HG02970 (cell line): Measurements from ENCODE around the gene PGS1.

Source experiments
- ATAC-seq: cut with Tn5 transposase; IDR thresholded peaks from one replicate; pipeline ENCODE4 v1.9.1; 2021; ENCODE audit warnings: mild to moderate bottlenecking, moderate library complexity, moderate number of reproducible peaks; ENCODE audit not compliant: unreplicated experiment, low FRiP score

Gene PGS1

DNA sequence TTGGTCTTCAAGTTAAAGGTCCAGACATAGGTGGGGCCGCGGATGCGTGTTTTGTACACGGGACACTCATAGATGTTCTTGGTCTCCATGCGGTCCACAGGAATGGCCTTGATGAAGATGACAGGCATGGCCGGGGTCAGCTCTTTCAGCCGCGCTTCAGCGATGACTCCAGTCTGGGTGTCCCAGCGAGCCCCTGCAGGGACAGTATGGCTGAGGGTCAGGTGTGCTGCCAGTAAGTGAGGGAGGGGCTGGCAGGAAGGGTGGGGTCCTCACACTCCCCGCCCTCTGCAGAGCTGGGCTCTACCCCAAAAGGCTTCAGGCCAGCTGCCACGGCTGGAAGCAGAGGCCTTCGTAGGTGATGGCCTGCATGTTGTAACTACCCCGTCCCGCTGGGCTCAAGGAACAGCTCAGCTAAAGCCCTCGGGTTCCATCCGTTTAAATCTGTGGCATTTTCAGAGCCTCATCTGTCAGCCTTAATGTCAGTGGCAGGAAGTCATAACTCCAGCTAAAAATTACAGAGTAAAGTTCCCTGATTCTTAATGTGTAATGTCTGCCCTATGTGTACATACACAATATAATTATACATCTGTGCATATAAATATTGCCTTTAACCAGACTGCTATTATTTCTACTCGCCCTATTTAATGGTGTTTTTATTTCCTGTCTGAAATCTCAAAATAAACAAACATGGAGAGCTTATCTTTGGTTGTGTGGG is 45.7 kb downstream of the PGS1 start:
- no peak for ATAC-seq

DNA sequence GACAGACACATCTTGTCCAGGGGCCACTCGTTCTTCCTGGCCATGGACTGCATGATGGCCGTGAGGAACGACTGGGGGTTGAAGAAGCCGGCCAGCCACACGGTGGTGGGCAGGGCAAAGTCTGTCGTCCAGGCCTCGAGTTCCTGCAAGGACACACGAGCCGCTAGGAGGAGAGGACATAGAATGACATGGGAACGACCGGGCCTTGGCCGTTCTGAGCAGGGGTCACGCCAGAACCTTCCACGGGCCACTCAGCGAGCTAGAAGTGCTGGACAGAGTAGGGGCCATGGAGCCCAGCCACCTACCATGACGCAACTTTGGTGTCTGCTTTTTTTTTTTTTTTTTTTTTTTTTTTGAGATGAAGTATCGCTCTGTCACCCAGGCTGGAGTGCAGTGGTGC is 47.0 kb downstream of the PGS1 start:
- ATAC-seq, result no peak

DNA sequence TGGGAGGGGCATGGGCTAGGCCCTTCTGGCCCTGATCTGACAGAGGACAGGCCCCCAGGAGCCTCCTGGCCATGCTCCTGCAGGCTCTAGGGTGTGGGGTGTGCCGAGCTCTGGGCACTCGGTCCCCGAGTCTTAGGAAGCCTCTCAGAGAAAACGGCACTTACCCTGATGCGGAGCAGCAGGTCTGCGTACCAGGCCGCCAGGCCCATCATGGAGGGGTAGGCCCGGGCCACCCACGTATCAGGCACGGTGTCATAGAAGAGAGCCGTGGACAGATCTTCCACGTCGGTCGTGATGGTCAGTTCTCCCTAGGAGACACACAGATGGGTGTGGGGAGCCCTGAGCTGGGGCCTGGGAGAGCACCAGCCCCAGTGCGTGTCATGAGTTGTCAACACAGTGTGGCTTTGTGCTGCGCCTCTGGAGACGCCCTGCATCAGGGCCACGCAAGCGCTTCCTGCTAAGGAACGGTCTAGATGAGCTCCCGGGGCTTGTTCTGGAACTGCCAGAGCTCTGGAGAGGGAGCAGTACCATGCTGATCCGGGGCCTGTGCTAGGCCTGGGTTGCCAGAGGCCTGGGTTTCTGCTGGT is 47.9 kb downstream of the PGS1 start:
- ATAC-seq, result no peak

DNA sequence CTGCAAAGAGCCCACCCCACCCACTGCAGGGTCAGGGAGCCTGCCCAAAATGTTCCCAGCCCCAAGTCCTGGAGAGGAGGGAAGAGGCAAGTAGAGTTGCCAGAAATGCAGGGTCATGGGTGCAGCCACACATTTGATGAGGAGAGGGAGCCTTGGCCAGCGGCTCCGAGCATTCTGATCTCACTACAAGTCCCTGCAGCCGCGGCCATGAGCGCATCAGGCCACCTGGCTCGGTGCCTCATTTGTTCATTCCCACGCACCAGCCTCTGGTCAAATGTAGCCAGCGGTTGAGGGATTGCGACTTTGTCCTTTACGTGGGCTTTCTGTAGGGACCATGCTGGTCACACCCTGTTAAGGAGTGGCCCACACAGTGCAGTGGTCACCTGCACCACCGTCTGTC is 48.7 kb downstream of the PGS1 start:
- ATAC-seq, result no peak

DNA sequence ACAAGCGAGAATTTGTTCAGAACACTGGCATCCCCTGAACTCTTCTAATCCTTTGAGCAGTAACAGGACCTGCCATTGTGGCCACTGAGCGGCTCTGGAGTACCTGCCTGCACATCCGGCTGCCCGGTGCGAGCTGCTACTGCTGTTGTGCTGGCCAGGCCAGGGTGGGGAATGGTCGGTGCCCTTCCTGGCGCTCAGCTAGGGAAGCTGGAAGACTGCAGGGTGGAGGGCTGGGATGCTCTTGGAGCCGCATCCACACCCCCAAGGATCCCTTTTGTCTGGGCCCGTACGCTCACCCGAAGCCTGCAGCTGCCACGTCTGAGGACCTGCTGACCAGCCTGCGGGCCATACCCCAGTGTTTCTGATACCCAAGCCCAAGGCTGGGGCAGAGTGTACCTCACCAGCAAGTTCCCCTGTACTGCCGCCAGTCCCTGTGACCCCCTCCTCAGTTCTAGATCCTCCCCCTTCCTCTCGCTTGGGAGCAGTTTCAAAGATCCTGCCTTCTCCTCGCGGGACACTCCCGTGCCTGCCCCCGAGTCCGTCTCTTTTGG is 49.7 kb downstream of the PGS1 start:
- no peak for ATAC-seq

DNA sequence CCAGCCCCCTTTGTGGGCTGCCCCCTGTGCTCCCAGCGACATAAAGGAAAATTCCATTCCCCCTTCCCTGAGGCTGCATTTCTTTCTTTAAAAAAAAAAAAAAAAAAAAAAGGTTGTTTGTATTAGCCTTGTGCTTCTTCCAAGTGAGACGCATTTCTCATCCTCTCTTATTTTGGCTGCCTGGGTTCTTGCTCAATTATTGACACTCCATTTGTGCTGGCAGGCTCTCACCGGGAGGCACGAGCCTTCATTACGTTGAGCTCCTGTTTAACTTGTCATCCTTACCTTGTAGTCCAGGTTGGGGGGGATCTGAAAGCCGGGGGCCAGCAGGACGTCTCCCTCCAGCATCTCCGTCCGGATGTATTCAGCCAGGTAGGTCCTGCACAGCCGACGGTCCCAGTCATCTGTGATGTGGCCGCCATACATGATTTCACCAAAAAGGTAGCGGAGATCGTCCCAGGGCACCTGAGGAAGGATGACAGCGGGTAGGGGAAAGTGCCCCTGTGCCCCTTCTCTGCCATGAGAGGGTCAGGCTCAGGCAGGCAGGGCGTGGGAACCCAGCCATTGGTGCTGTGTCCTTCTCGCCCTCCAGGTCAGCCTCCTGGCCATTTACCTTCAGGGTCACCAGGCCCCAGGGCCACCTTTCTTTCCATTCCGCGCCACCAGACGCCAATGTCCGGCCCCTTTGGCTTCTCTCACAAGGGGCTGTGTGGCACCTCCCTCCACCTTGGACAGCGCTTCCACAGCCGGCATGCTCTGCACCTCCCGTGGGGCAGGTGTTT is 50.6 kb downstream of the PGS1 start:
- ATAC-seq, result no peak

DNA sequence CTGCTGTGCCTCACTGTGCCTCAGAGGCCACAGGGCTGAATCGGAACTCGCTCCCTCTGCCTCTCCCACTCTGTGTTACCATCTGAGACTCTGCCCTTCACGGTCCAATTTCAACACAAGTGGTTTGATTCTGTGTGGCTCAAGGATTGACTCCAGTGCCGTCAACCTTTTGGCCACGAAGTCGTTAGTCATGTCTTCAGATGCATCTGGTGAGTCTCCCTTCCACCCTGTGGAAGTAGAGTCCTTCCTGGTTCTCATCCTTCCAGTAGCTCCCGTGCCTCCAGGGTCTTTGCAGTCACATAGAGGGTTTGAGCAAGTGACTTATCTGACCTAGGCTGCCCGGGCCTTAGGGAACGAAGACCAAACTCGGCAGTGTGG is 51.2 kb downstream of the PGS1 start:
- ATAC-seq, result no peak

DNA sequence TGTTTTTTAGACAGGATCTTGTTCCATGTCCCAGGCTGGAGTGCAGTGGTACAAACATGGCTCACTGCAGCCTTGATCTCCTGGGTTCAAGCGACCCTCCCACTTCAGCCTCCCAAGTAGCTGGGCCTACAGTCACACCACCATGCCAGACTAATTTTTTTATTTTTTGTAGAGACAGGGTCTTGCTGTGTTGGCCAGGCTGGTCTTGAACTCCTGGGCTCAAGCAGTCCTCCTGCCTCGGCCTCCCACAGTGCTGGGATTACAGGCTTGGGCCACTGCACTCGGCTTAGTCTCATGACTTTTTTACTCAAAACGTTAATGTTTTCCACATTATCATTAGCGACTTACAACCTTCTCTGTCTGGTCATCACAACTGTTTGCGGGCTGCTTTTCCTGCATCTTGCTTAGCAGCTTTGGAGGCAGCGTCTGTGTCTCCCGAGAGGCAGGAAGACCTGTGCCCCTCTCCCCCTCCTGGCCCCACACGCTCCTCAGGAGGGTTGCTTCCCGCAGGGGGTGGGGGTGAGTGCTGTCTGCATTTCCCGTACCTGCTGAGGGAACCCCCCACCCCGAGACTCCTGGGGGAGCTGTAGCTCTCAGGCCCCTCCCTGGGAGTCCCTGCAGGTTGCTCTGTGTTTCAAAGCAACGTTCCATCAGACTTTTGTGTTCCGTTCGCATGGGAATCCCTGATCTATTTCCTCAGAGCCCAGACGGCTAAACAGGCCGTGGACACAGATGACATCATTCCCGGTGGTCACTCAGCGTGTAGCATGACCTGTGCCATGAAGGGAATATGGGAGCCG is 52.6 kb downstream of the PGS1 start:
- no peak for ATAC-seq

DNA sequence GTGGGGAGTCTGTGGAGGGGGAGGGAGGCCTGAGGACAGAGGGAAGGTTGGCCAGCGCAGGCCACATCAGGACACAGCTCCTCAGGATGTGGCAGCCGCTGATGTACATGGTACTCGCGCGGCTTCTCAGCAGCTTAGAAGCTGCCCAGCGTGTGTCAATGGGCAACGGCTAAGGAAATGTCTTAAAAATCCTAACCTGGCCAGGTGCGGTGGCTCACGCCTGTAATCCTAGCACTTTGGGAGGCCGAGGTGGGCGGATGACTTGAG is 53.2 kb downstream of the PGS1 start:
- ATAC-seq, result no peak

DNA sequence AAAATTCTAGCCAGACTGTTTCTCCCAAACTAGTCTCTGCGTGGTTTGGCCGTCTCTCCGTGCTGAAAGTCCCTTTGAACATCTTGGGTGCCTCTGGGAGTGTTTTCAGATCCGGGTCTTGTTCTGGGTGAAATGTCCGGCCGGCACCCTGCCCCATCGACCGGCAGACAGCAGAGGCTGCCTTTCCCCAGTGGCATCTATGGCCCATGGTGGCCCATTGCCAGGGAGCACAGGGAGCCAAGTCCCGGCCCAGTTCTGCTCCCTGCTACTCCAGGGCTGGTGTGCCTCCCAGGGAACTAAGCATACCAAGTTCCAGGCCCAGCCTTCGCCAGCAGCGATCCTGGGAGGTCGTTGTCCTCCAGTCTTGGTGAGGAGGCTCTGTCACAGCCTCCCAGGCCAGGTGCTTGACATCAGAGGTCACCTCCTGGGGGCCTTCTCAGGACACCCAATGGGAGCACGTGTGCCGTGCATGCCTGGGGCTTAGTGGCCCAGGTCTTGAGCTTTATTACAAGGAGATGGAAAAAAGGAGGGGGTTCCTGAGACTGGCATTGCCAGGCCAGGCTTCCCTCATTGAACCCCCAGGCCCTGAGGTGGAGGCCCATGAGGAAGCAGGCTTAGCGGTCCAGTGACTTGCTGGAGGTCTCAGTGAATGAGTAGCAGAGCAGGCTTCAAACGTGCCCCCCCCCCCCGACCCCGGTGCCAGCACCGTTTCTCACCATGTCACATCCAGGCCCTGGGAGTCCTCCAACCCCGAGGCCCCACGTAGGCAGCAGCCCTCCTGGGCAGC is 54.0 kb downstream of the PGS1 start:
- no peak for ATAC-seq

DNA sequence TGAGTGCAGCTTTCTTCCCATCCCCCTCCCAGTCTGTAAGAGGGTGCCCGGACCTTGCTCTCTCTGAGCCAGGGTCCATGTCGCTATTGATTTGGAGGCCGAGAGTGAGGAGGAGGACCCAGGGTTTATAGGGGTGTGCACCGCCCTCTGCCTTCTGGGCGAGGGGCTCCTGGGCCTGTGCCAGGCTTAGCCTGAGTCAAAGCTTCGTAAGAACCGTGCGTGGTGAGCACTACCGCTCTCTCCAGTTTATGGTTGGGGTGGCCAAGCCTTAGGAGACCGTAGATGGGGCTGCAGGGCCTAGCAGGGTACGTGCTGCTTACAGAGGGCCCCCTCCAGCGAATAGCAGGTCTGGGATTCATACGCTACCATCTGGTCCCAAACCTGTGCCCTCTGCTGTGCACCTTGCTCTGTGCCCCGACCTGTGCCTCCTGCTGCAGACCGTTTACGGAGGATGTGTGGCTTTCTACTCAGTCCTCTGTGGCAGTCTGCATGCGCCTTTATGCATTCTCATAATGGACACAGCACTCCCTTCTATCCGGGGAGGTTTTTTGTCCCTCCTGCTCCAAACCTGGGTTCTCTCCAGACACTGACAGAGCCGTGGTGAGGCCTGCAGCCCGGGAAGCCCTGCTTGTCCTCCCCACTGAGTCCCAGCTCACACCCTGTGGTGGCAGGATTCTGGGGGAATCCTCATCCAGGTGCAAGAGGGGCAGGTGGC is 54.7 kb downstream of the PGS1 start:
- no peak for ATAC-seq

DNA sequence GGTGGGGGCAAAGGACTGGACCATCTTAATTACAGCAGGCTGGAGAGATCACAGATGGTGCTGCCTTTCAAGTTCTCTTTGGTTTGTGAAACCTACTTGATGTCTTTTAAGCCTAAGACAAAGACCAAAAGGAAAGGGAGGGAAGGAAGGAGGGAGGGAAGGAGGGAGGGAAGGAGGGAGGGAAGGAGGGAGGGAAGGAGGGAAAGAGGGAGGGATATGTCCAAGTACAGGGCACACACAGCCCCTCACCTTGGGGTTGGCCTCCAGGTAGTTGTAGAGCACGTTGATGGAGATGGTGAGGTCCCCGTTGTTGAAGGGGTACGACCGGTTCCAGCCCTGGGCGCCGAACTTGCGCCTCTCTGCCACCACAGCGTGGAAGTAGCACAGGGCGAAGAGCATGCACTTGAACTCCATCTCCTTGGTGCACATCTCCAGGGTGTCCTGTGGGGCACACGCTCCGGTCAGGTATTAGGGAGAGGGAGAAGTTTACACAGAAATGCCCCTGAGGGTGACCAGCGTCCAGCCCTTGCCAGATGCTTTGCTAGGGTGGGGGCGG is 55.4 kb downstream of the PGS1 start:
- no peak for ATAC-seq

DNA sequence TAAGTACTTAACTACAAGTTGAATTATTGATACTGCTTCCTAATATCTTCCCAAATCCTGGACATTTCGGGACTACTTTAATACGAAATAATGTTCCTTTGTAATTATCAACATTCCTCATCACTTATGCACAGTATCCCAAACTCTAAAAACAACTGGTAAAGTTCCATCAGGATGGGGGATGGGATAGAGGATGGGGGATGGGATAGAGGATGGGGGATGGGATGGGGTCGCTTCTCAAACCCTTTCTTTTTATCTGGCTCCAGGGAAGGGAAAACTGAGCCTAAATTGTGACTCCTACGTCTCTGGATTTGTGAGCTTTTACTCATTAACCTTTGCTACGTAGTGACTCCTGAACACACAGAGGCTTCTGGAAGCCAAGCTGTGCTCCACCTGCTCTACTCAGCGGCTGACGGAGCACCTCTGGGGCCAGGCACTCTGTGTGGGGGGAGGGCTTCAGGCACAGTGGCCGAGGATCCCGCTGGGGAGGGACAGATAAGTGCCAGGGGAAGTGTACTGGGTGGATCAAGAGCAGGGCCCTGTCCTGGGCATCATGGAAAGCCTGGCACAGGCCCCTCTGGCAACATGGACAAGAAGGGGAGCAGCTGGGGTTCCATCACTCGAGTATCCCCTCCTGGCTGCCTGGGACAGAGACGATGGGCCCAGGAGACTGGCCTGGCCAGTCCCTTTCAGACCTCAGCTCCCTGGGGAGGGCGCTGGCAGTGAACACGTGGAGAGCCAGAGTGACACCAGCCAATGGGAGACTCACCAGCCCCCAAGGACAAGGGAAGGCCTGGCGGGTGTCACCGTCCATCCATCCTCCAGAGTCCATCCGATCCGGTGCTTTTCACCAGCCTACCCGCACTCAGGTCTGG is 56.2 kb downstream of the PGS1 start:
- no peak for ATAC-seq

DNA sequence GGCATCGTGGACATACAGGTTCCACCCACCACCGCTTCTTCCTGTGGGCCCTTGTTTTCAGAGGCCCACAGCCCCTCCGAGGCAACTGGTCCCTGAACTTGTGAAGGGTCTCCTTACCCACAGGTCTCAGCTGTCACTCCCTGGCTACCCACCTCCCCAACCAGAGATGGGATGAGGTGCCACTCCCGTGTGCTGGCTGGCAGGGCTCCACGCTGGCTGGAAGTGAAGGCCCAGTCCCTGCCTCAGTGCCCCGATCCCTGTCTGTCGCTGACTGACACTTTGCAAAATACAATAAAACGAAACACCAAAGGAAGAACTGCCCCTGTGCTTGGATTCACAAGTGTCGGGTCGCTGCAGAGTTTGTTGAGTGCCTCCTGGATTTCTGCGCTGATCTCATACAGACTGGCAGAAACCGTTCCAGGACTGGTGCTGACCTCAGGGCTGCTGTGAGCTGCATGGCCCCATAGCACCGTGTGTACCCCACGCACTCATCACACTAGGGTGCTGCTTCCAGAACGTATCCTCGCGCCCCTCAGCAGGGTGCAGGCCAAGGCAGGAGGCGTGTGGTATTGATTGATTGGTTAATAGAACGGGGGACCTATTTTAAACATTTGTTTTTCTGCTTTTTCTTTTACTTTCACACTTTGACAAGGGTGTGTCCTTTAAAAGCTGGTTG is 57.0 kb downstream of the PGS1 start:
- ATAC-seq, result no peak

DNA sequence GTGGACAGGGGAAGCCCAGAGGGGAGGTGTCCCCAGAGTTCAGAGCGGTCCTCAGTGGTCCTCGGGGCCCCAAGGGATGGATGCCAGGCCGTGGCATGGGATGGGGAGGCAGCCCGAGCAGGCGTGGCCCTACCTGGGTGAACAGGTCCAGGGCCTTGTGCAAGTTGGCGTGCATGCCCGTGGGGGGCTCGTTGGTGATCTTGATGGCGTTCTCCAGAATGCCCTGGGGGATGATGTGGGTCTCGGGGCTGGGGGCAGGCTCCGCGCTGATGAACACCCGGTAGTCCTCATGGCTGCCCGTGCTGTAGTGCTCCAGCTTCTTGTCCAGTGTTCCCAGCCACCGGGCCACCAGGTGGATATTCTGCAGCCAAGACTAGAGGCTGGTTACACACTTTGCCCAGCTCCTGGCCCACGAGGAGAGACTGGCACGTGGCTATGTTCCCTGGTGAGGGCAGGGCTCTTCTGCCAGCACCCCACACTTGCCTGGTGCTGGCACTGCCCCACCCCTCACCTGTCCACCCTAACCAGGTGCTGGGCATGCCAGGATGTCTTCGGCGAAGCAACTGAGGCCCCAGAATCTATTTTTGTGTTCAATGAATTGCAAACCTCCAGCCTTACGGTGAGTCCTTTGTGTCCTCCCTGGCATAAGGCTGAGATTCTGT is 59.2 kb downstream of the PGS1 start:
- ATAC-seq, result no peak

DNA sequence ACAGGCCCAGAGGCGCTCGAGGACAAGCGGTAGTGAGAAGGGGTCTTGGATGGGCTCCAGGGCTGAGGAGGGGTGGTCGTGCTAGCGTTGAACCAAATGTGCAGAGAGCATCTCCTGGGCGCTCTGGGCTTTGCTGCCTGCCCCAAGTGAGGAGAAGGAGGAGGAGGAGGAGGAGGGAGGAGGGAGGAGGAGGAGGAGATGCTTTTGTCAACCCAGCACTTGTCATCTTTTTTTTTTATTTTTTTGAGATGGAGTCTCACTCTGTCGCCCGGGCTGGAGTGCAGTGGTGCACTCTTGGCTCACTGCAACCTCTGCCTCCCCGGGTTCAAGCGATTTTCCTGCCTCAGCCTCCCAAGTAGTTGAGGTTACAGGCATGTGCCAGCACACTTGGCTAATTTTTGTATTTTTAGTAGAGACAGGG is 59.8 kb downstream of the PGS1 start:
- ATAC-seq, result no peak

DNA sequence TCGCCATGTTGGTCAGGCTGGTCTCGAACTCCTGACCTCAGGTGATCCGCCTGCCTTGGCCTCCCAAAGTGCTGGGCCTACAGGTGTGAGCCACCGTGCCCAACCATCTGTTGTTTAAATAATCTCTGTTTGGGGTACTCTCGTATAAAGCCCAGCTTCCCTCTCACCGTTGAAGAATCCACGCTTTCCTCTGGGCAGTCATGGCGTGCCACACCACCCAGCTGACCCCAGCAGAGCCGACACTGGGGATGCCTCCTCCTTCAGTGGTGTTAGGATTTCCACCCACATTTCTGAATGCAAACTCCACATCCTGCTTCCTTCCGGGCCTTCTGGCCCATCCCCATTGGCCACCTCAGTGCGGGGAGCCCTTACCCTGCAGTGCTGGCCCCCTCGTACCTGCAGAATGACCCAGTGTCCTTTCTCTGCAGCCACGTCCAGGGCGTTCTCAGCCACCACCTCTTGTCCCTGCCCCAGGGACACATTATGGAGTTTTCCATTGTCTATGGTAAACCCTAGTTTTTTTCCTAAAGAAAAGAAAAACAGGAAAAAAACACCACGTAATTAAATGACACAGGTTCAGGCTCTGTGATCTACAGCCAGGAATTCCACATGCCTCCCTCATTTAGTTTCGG is 60.4 kb downstream of the PGS1 start:
- ATAC-seq, result no peak
